GM12874 (cell line): ENCODE measurements around the gene COMMD8.
A peak's percentile ranks its signal among the peaks of the same experiment; 100 is the strongest.

Experiments
- CTCF ChIP-seq: IDR thresholded peaks from 2 replicates; pipeline ENCODE4 v1.5.1; 2011; ENCODE audit warnings: low read depth, mild to moderate bottlenecking, control low read depth, low read length, moderate library complexity; ENCODE audit not compliant: insufficient read depth

Gene COMMD8

GRCh38 chr4:47484168-47484567, 20.7 kb upstream of the COMMD8 start:
- TF ChIP-seq CTCF, result no peak

- TF ChIP-seq CTCF, result 0 out of 2 replicates have a peak, but pooled peaks have one; percentile 7
These were observed 20.2 kb upstream of the COMMD8 start for GRCh38 chr4:47483745-47484144.

GRCh38 chr4:47482326-47482725, 18.8 kb upstream of the COMMD8 start:
- TF ChIP-seq CTCF, result no peak

GRCh38 chr4:47478804-47479203, 15.3 kb upstream of the COMMD8 start:
- TF ChIP-seq CTCF, result no peak

GRCh38 chr4:47475411-47475810, 11.9 kb upstream of the COMMD8 start:
- no peak for TF ChIP-seq CTCF

GRCh38 chr4:47474799-47475198, 11.3 kb upstream of the COMMD8 start:
- no peak for TF ChIP-seq CTCF

- TF ChIP-seq CTCF, result no peak
These were observed 9.7 kb upstream of the COMMD8 start for GRCh38 chr4:47473141-47473750.

- TF ChIP-seq CTCF, result no peak
These were observed 8.1 kb upstream of the COMMD8 start for GRCh38 chr4:47471591-47471990.
